Esophagus muscularis mucosa (tissue), 4 donors: ENCODE measurements around the gene GLT8D2.

Source experiments
- CTCF ChIP-seq, 3 experiments: fragments of 200-600 bp in 2 of 3; fragments of 450-650 bp in 1 of 3; sonication (generic) in 2 of 3; IDR thresholded peaks; one replicate each; pipeline ENCODE4 v1.5.1; 2017 to 2019; ENCODE audit warnings: antibody characterized with exemption in 3 of 3, mild to moderate bottlenecking in 2 of 3, moderate library complexity in 1 of 3
- EP300 ChIP-seq: sonication (generic); formaldehyde crosslinking; IDR thresholded peaks from one replicate; pipeline ENCODE4 v1.6.1; 2017; ENCODE audit warnings: antibody characterized with exemption
- POLR2A ChIP-seq: fragments of 450-650 bp; IDR thresholded peaks from one replicate; pipeline ENCODE4 v1.6.1; 2017; ENCODE audit warnings: antibody characterized with exemption, moderate library complexity, mild to moderate bottlenecking, low read depth
- POLR2AphosphoS5 ChIP-seq, 2 donors: sonication (generic); formaldehyde crosslinking; IDR thresholded peaks; one replicate each; pipeline ENCODE4 v1.6.1; 2017; ENCODE audit warnings: antibody characterized with exemption in 2 of 2

DNA sequence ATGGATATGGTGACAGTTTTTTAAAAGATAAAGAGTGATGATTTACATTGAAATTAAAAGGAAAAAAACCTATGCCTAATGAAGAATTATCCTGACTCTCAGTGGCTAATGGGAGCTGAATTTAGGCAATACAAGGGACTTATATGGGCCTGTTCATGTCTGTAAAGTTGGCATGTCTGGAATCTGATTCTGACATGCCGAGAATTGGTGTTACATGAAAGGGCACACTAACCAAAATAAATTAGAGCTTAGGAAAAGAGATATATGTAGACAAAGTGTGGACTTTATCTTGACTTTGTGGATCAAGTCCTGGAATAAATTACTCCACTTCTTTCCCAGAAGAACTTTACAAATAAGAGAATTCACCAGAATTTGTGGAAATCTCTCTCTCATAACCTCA, 83.3 kb downstream of the GLT8D2 start:
- TF ChIP-seq CTCF (IDR thresholded peaks at IDR 0.05) (no peak), POLR2A (no peak), POLR2AphosphoS5 (IDR thresholded peaks at IDR 0.05) (no peak), EP300 (no peak)
